PC-3 (cell line): ENCODE measurements around the gene CYP1B1. TPM values are rescaled to one million over a fixed set of nuclear protein-coding genes. Genes with fewer than 3 reads are reported as not detected.
"Not testable (repeated sequence)": the region's sequence is repeated elsewhere in the genome, so short reads cannot be mapped to it uniquely, and the experiment has no call there.

Experiments
- ATAC-seq: fragments of 200-7000 bp; cut with Tn5 transposase; 2 replicates; pipeline ENCODE4 v1.9.1; 2020; ENCODE audit warnings: mild to moderate bottlenecking, moderate library complexity
- BruUV-seq: library from RNA; stranded (reverse); fragments of 400-500 nt; replicated peaks from 2 replicates; lab custom pipeline; 2021; lab: Mats Ljungman, UMichigan
- CTCF ChIA-PET: fragments of 300-600 bp; sonication (Branson Sonifier 250); formaldehyde crosslinking; loops from one replicate; lab custom pipeline; 2022; ENCODE audit warnings: antibody characterized with exemption; lab: Charles Lee
- POLR2A ChIA-PET: fragments of 300-600 bp; sonication (Branson Sonifier 250); formaldehyde crosslinking; loops from one replicate; lab custom pipeline; 2022; ENCODE audit warnings: antibody characterized with exemption; ENCODE audit not compliant: unreplicated experiment; lab: Charles Lee
- DNase-seq: peaks from one replicate; pipeline ENCODE4 v3.0.0-alpha.2; 2015
- H2AFZ ChIP-seq: fragments of 300-600 bp; sonication (generic); 2 replicates; pipeline ENCODE4 v1.6.0; 2016; ENCODE audit warnings: antibody characterized with exemption, low read length
- H3F3A ChIP-seq: fragments of 300-600 bp; sonication (generic); one replicate; pipeline ENCODE4 v1.6.0; 2017; ENCODE audit warnings: antibody characterized with exemption, low read length, control low read depth, mild to moderate bottlenecking; ENCODE audit not compliant: unreplicated experiment
- H3K27ac ChIP-seq: fragments of 300-600 bp; sonication (generic); 2 replicates; pipeline ENCODE4 v1.5.1; 2016; ENCODE audit warnings: mild to moderate bottlenecking, low read length
- H3K27me3 ChIP-seq: fragments of 300-600 bp; sonication (generic); 2 replicates; pipeline ENCODE4 v1.6.1; 2016; ENCODE audit warnings: low read length, mixed read lengths
- H3K36me3 ChIP-seq: fragments of 300-600 bp; sonication (generic); 2 replicates; pipeline ENCODE4 v1.6.1; 2016; ENCODE audit warnings: low read depth, mixed run types, low read length, mixed read lengths
- H3K4me1 ChIP-seq: fragments of 300-600 bp; sonication (generic); 2 replicates; pipeline ENCODE4 v1.5.1; 2016; ENCODE audit warnings: low read length; ENCODE audit not compliant: insufficient read depth
- H3K4me2 ChIP-seq: fragments of 300-600 bp; sonication (generic); 2 replicates; pipeline ENCODE4 v1.6.0; 2016; ENCODE audit warnings: low read length
- H3K4me3 ChIP-seq: fragments of 300-600 bp; sonication (generic); 2 replicates; pipeline ENCODE4 v1.5.1; 2016; ENCODE audit warnings: mild to moderate bottlenecking, low read length, mixed read lengths
- H3K79me2 ChIP-seq: fragments of 300-600 bp; sonication (generic); 2 replicates; pipeline ENCODE4 v1.6.1; 2017; ENCODE audit warnings: low read length, mixed read lengths
- H3K9ac ChIP-seq: fragments of 300-600 bp; sonication (generic); 2 replicates; pipeline ENCODE4 v1.6.0; 2016; ENCODE audit warnings: mild to moderate bottlenecking, low read length
- H3K9me2 ChIP-seq: fragments of 300-600 bp; sonication (generic); replicated peaks from 2 replicates; pipeline ENCODE4 v1.6.1; 2016; ENCODE audit warnings: mixed run types, low read length, mixed read lengths
- H3K9me3 ChIP-seq: fragments of 300-600 bp; sonication (generic); 2 replicates; pipeline ENCODE4 v1.6.1; 2016; ENCODE audit warnings: low read length, mixed read lengths
- H4K20me1 ChIP-seq: fragments of 300-600 bp; sonication (generic); 2 replicates; pipeline ENCODE4 v1.6.1; 2016; ENCODE audit warnings: low read length, mixed read lengths
- EZH2 ChIP-seq: fragments of 300-600 bp; sonication (generic); IDR thresholded peaks from one replicate; pipeline ENCODE4 v1.6.1; 2017; ENCODE audit warnings: antibody characterized with exemption, mild to moderate bottlenecking, low read length; ENCODE audit not compliant: unreplicated experiment
- EZH2phosphoT487 ChIP-seq: fragments of 300-600 bp; sonication (generic); IDR thresholded peaks from 2 replicates; pipeline ENCODE4 v1.6.1; 2018; ENCODE audit warnings: mild to moderate bottlenecking, antibody characterized with exemption, low read length, borderline replicate concordance
- intact Hi-C: fragments of 100-400 bp; cut with micrococcal nuclease; formaldehyde crosslinking; loops from 2 replicates; pipeline ENCODE4 v1.9.0; 2023
- total RNA-seq: library from RNA; depleted of rRNA; stranded (reverse); fragments of >200 nt; gene quantifications from 2 replicates; pipeline ENCODE4 v1.2.3, GENCODE V29; 2014
- TF ChIP-seq, protein P1 (sequence below): fragments of 300-600 bp; sonication (generic); conservative IDR thresholded peaks from 2 replicates; pipeline ENCODE4 v1.5.1; 2017; ENCODE audit warnings: antibody characterized with exemption, low read depth, mild to moderate bottlenecking, low read length

The CYP1B1 gene
- total RNA-seq, 1 experiment from 2014 or later: 37.2 TPM

DNA sequence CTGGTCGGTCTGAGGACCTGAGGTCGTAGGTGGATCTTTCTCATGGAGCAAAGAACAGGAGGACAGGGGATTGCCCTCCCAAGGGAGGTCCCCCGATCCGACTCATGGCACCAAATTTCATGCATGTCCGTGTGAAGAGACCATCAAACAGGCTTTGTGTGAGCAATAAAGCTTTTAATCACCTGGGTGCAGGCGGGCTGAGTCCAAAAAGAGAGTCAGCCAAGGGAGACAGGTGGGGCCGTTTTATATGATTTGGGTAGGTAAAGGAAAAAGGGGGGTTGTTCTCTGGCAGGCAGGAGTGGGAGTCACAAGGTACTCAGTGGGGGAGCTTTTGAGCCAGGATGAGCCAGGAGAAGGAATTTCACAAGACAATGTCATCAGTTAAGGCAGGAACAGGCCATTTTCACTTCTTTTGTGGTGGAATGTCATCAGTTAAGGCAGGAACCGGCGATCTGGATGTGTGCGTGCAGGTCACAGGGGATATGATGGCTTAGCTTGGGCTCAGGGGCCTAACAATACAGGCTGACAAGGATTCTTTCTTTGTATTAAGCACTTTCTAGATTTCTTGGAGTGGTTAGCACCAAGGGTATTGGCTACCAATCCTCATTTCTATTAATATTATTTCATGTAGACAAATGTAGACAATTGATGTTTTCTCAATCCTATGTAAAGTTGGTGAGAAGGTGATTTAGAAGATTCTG is 10.2 kb upstream of the CYP1B1 start:
- H3F3A ChIP-seq, H3K4me1 ChIP-seq, CTCF ChIA-PET, H3K27ac ChIP-seq, ATAC-seq, H2AFZ ChIP-seq, DNase-seq, H4K20me1 ChIP-seq, H3K27me3 ChIP-seq, H3K9me2 ChIP-seq, H3K9ac ChIP-seq, intact Hi-C loops, H3K4me2 ChIP-seq, H3K9me3 ChIP-seq, H3K4me3 ChIP-seq, POLR2A ChIA-PET, H3K79me2 ChIP-seq, H3K36me3 ChIP-seq, BruUV-seq: not testable (repeated sequence)

DNA sequence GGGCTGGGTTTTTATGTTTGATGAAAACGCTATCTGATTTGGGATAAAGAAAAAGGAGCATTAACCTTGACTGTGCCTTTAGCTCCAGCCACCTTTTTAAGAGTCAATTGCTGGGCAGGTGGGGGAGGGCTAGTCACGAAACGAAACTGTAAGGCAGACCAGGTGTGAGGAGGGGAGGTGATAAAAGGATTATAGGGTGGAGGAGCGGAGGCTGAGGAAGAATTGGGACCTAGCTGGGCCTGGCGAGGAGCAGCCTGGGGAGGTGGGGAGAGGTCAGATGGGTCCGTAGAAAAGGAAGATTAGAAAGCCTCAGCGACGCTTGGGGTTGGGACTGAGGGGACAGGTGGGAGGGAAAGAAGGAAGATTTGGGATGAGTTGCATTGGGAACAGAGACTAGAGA is 8.6 kb upstream of the CYP1B1 start:
- ATAC-seq, H3K9me3 ChIP-seq, H4K20me1 ChIP-seq, H3K27me3 ChIP-seq, H3K9ac ChIP-seq, H3F3A ChIP-seq, POLR2A ChIA-PET, H3K4me1 ChIP-seq, DNase-seq, H3K4me3 ChIP-seq, intact Hi-C loops, H3K4me2 ChIP-seq, H3K36me3 ChIP-seq, CTCF ChIA-PET, H2AFZ ChIP-seq, H3K9me2 ChIP-seq, H3K79me2 ChIP-seq, BruUV-seq, H3K27ac ChIP-seq: not testable (repeated sequence)

DNA sequence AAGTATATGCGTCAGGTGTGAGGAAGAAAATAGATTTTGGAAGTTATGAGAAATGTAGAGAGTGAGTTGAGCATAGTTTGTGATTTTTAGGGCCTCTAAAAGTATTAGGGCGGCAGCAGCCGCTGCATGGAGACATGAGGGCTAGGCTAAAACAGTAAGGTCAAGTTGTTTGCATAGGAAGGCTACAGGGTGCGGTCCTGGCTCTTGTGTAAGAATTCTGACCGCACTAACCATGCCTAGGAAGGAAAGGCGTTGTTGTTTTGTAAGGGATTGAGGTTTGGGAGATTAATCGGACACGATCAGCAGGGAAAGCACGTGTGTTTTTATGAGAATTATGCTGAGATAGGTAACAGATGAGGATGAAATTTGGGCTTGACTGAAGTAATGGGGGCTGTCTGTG is 6.8 kb upstream of the CYP1B1 start:
- H3K4me2 ChIP-seq, H3K9ac ChIP-seq, H3K79me2 ChIP-seq, H3K4me3 ChIP-seq, H3K9me3 ChIP-seq, CTCF ChIA-PET, ATAC-seq, POLR2A ChIA-PET, H3K36me3 ChIP-seq, H4K20me1 ChIP-seq, H3F3A ChIP-seq, DNase-seq, H3K4me1 ChIP-seq, H3K27me3 ChIP-seq, BruUV-seq, H3K9me2 ChIP-seq, H3K27ac ChIP-seq, intact Hi-C loops, H2AFZ ChIP-seq: not testable (repeated sequence)

DNA sequence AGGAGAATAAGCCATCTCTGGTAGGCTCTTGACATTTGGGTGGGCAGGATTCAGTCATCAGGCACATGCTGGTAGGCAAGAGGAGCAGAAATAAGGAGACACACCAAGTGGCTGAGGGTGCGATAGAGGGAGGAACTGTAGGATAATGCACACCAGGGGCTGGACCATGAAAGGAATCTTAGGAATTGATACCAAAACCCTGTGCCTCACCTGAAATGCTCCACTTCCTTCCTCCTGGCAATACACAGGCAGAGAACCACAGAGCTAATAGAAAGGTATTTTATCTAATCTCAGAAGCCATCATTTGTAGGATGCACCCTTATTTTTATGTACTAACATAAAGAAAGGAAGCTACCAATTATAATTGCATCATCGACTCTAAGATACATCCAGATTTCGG is 4.4 kb upstream of the CYP1B1 start:
- H3K79me2 ChIP-seq: peaks cover 5% of the 10 kb centered on the region
- TF ChIP-seq EZH2phosphoT487: no peak
- no peak for TF ChIP-seq EZH2
- TF ChIP-seq, protein P1, sequence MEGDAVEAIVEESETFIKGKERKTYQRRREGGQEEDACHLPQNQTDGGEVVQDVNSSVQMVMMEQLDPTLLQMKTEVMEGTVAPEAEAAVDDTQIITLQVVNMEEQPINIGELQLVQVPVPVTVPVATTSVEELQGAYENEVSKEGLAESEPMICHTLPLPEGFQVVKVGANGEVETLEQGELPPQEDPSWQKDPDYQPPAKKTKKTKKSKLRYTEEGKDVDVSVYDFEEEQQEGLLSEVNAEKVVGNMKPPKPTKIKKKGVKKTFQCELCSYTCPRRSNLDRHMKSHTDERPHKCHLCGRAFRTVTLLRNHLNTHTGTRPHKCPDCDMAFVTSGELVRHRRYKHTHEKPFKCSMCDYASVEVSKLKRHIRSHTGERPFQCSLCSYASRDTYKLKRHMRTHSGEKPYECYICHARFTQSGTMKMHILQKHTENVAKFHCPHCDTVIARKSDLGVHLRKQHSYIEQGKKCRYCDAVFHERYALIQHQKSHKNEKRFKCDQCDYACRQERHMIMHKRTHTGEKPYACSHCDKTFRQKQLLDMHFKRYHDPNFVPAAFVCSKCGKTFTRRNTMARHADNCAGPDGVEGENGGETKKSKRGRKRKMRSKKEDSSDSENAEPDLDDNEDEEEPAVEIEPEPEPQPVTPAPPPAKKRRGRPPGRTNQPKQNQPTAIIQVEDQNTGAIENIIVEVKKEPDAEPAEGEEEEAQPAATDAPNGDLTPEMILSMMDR: no peak
- intact Hi-C loops: no loop called here
- H3K36me3 ChIP-seq: no peaks in the 10 kb centered on the region
- H3K4me3 ChIP-seq: no peak overlapping the region
- H3F3A ChIP-seq: no peaks in the 10 kb centered on the region
- DNase-seq (no peak), ATAC-seq (no peak)
- CTCF ChIA-PET: no interaction called here
- no peak overlapping the region for H2AFZ ChIP-seq
- no peak overlapping the region for H3K27ac ChIP-seq
- no peaks in the 10 kb centered on the region for H3K9me3 ChIP-seq
- H3K27me3 ChIP-seq: peaks cover 10% of the 10 kb centered on the region
- no peak overlapping the region for H3K9ac ChIP-seq
- no peaks in the 10 kb centered on the region for H4K20me1 ChIP-seq
- POLR2A ChIA-PET: no interaction called here
- peaks cover 17% of the 10 kb centered on the region for H3K4me1 ChIP-seq
- H3K9me2 ChIP-seq: no peaks in the 10 kb centered on the region
- no peak overlapping the region for H3K4me2 ChIP-seq
- BruUV-seq: no TSS peak
